ENCODE data around the gene STUB1. TPM values are rescaled to one million over a fixed set of nuclear protein-coding genes. Genes with fewer than 3 reads are reported as not detected.

The STUB1 gene
- total RNA-seq, 1 experiment from 2014 or later = 111 TPM

GRCh38 chr16:724188-725040 is 44.2 kb downstream of the STUB1 start:
- Histone ChIP-seq H3K27me3 (ENCODE audit: insufficient read depth, low read length) (no peaks in the 10 kb centered on the region), H2AFZ (ENCODE audit: low read depth, low read length, poor library complexity, severe bottlenecking) (no peak overlapping the region), H3K4me3 (replicated peaks in 1 of 2; ENCODE audit: low read depth in 1 of 2, low read length in 2 of 2) (no peak overlapping the region), H3K4me2 (ENCODE audit: low read length) (no peak overlapping the region), H3K9ac (ENCODE audit: low read length) (no peak overlapping the region), H3K27ac (ENCODE audit: low read depth, low read length) (no peak overlapping the region), H3K79me2 (ENCODE audit: insufficient read depth, low read length) (peaks cover 19% of the 10 kb centered on the region; the same call in 1 of the 2 replicates), H3K4me1 (ENCODE audit: control insufficient read depth in 1 of 2, insufficient read depth in 2 of 2, low read length in 2 of 2) (peaks cover 16 to 58% of the 10 kb centered on the region in 2 experiments), H3K9me3 (ENCODE audit: control insufficient read depth in 1 of 2, insufficient read depth in 1 of 2, low read depth in 1 of 2, low read length in 2 of 2) (no peaks in the 10 kb centered on the region), H4K20me1 (ENCODE audit: insufficient read depth) (no peaks in the 10 kb centered on the region), H3K36me3 (ENCODE audit: control insufficient read depth in 1 of 2, insufficient read depth in 2 of 2, low read length in 2 of 2) (no peaks in the 10 kb centered on the region), H3K9me2 (ENCODE audit: insufficient read depth) (no peaks in the 10 kb centered on the region)
- ChIA-PET CTCF (interaction anchor here (1.0 to 2.4 kb wide), 2 partner anchors 12 to 17 kb away, joined by 3 to 10 read pairs; no protein-coding TSS in a partner anchor), POLR2A (interaction anchor here (3.0 kb wide), 1 partner anchor 9 kb away, joined by 20 read pairs; the partner anchor contains the start of gene METRN), RAD21 (ENCODE audit: low non-redundant PET in 1 of 2, low total read pairs in 2 of 2, uncharacterized antibody in 2 of 2, unreplicated experiment in 2 of 2) (no interaction called here)
- BruUV-seq (replicated peaks) = no TSS peak
- TF ChIP-seq TCF7L2 (IDR thresholded peaks at IDR 0.05; ENCODE audit: borderline replicate concordance, extremely low read depth, insufficient read depth, insufficient read length) (no peak), POLR2AphosphoS5 (IDR thresholded peaks at IDR 0.05; ENCODE audit: low read depth, low read length) (peak; percentile 13; the same call in 1 of the 2 replicates), FOSL1 (IDR thresholded peaks at IDR 0.05; ENCODE audit: low read depth) (no peak), SRF (IDR thresholded peaks at IDR 0.05; ENCODE audit: low read depth) (no peak), SIN3A (IDR thresholded peaks at IDR 0.05; ENCODE audit: low read depth) (no peak), EZH2phosphoT487 (IDR thresholded peaks at IDR 0.05; ENCODE audit: borderline replicate concordance) (no peak), POLR2A (IDR thresholded peaks at IDR 0.05; ENCODE audit: borderline replicate concordance, extremely low read depth, insufficient read depth, insufficient read length) (peak; percentile 1), ZBTB33 (IDR thresholded peaks at IDR 0.05; ENCODE audit: extremely low read depth, insufficient replicate concordance, low read length) (no peak), ATF3 (IDR thresholded peaks at IDR 0.05) (no peak), EGR1 (IDR thresholded peaks at IDR 0.05; ENCODE audit: low read depth) (no peak), CBX3 (IDR thresholded peaks at IDR 0.05; ENCODE audit: low read depth) (no peak), RAD21 (IDR thresholded peaks at IDR 0.05; ENCODE audit: low read depth) (no peak)
- intact Hi-C loops (cut with micrococcal nuclease) = no loop called here
- DNase-seq (ENCODE audit: low read depth, low spot score) (no peak), ATAC-seq (no peak)
